Measurements from ENCODE around the gene LIMD2.
A peak's percentile ranks its signal among the peaks of the same experiment; 100 is the strongest.

Gene LIMD2

GRCh38 chr17:63681530-63681929, 18.4 kb downstream of the LIMD2 start:
- no peak for DNase-seq (ENCODE audit: low read depth)

- DNase-seq (ENCODE audit: low read depth): no peak
Measured at GRCh38 chr17:63680700-63681099, 19.2 kb downstream of the LIMD2 start.

- DNase-seq (ENCODE audit: low read depth): no peak
Measured at GRCh38 chr17:63679214-63679613, 20.7 kb downstream of the LIMD2 start.

GRCh38 chr17:63676584-63676983, 23.3 kb downstream of the LIMD2 start:
- no peak for DNase-seq (ENCODE audit: low read depth)

GRCh38 chr17:63675607-63676546, 24.0 kb downstream of the LIMD2 start:
- peak; percentile 51 for DNase-seq (ENCODE audit: low read depth)

- DNase-seq (ENCODE audit: low read depth): no peak
Measured at GRCh38 chr17:63675231-63675606, 24.7 kb downstream of the LIMD2 start.

- DNase-seq (ENCODE audit: low read depth): no peak
Measured at GRCh38 chr17:63672856-63673255, 27.1 kb downstream of the LIMD2 start.

GRCh38 chr17:63665527-63666214, 34.3 kb downstream of the LIMD2 start:
- DNase-seq (ENCODE audit: low read depth): no peak

GRCh38 chr17:63659850-63660249, 40.1 kb downstream of the LIMD2 start:
- DNase-seq (ENCODE audit: low read depth): no peak

GRCh38 chr17:63658366-63658765, 41.6 kb downstream of the LIMD2 start:
- DNase-seq (ENCODE audit: low read depth): no peak

- no peak for DNase-seq (ENCODE audit: low read depth)
Measured at GRCh38 chr17:63657786-63658185, 42.1 kb downstream of the LIMD2 start.

- no peak for DNase-seq (ENCODE audit: low read depth)
Measured at GRCh38 chr17:63653050-63653449, 46.9 kb downstream of the LIMD2 start.

GRCh38 chr17:63652106-63652505, 47.8 kb downstream of the LIMD2 start:
- DNase-seq (ENCODE audit: low read depth): no peak

- DNase-seq (ENCODE audit: low read depth): no peak
Measured at GRCh38 chr17:63649813-63650212, 50.1 kb downstream of the LIMD2 start.

GRCh38 chr17:63647936-63648335, 52.0 kb downstream of the LIMD2 start:
- DNase-seq (ENCODE audit: low read depth): no peak

- no peak for DNase-seq (ENCODE audit: low read depth)
Measured at GRCh38 chr17:63647065-63647725, 52.7 kb downstream of the LIMD2 start.

GRCh38 chr17:63646488-63646806, 53.5 kb downstream of the LIMD2 start:
- no peak for DNase-seq (ENCODE audit: low read depth)
